GM18951 (cell line): ENCODE results near the gene ERGIC1.

Experiments
- POLR2A ChIP-seq: IDR thresholded peaks from 4 replicates; pipeline ENCODE4 v1.6.1; 2011; ENCODE audit warnings: mild to moderate bottlenecking; ENCODE audit not compliant: insufficient read length, insufficient read depth; ENCODE audit errors: extremely low read depth
- in situ Hi-C: fragments of 300-500 bp; cut with MboI; formaldehyde crosslinking; loops from one replicate; pipeline ENCODE4 v1.12.0; 2022; ENCODE audit warnings: low sequenced_read_pairs, mixed read lengths, inconsistent platforms; ENCODE audit not compliant: unreplicated experiment

Gene ERGIC1

GRCh38 chr5:172905346-172906140, 71.5 kb downstream of the ERGIC1 start:
- in situ Hi-C loops, result no loop called here
- no peak for TF ChIP-seq POLR2A

- TF ChIP-seq POLR2A, result no peak
- in situ Hi-C loops, result no loop called here
Measured at GRCh38 chr5:172906436-172906835, 72.4 kb downstream of the ERGIC1 start.

- no peak for TF ChIP-seq POLR2A
- in situ Hi-C loops, result no loop called here
Measured at GRCh38 chr5:172906888-172907287, 72.8 kb downstream of the ERGIC1 start.

- in situ Hi-C loops, result no loop called here
- TF ChIP-seq POLR2A, result no peak
Measured at GRCh38 chr5:172907657-172908056, 73.6 kb downstream of the ERGIC1 start.

- in situ Hi-C loops, result no loop called here
- no peak for TF ChIP-seq POLR2A
Measured at GRCh38 chr5:172908662-172909061, 74.6 kb downstream of the ERGIC1 start.

GRCh38 chr5:172909931-172910502, 76.0 kb downstream of the ERGIC1 start:
- in situ Hi-C loops, result no loop called here

GRCh38 chr5:172910828-172911627, 77.0 kb downstream of the ERGIC1 start:
- no peak for TF ChIP-seq POLR2A
- in situ Hi-C loops, result no loop called here

More at GRCh38 chr5:172909931-172910502, 76.0 kb downstream of the ERGIC1 start:
- no peak for TF ChIP-seq POLR2A

- no peak for TF ChIP-seq POLR2A
Measured at GRCh38 chr5:172911628-172911880, 77.5 kb downstream of the ERGIC1 start.

GRCh38 chr5:172911976-172912375, 77.9 kb downstream of the ERGIC1 start:
- TF ChIP-seq POLR2A, result no peak
- in situ Hi-C loops, result no loop called here

More at GRCh38 chr5:172911628-172911880, 77.5 kb downstream of the ERGIC1 start:
- in situ Hi-C loops, result no loop called here

- no peak for TF ChIP-seq POLR2A
- in situ Hi-C loops, result no loop called here
Measured at GRCh38 chr5:172913117-172913850, 79.2 kb downstream of the ERGIC1 start.

GRCh38 chr5:172915514-172915913, 81.5 kb downstream of the ERGIC1 start:
- TF ChIP-seq POLR2A, result no peak
- in situ Hi-C loops, result no loop called here

- in situ Hi-C loops, result no loop called here
- no peak for TF ChIP-seq POLR2A
Measured at GRCh38 chr5:172918421-172919371, 84.6 kb downstream of the ERGIC1 start.
